B cell (primary cell): Measurements from ENCODE around the gene PTPN14. TPM values are rescaled to one million over a fixed set of nuclear protein-coding genes. Genes with fewer than 3 reads are reported as not detected.

Source experiments
- ATAC-seq: fragments of 200-7000 bp; cut with Tn5 transposase; one replicate; pipeline ENCODE4 v1.10.0; 2021; ENCODE audit warnings: low read depth, mild to moderate bottlenecking, moderate number of reproducible peaks, moderate library complexity
- CTCF ChIA-PET: fragments of 350-600 bp; sonication (Branson Sonifier 250); formaldehyde crosslinking; loops from one replicate; lab custom pipeline; 2021; ENCODE audit warnings: antibody characterized with exemption, inconsistent platforms; lab: Charles Lee
- POLR2A ChIA-PET: fragments of 350-600 bp; sonication (Branson Sonifier 250); formaldehyde crosslinking; loops from one replicate; lab custom pipeline; 2021; ENCODE audit warnings: antibody characterized with exemption; lab: Charles Lee
- DNase-seq: peaks from one replicate; pipeline ENCODE4 v3.0.0; 2013
- H2AFZ ChIP-seq: 2 replicates; pipeline ENCODE4 v1.6.1; 2012; ENCODE audit warnings: mild to moderate bottlenecking, low read depth, low read length; ENCODE audit not compliant: insufficient read depth, poor library complexity, severe bottlenecking
- H3K27ac ChIP-seq, 2 donors: 1 replicate in 1 of 2; 2 replicates in 1 of 2; pipeline ENCODE4 v1.5.1; 2012 to 2013; ENCODE audit warnings: low read length in 2 of 2, mild to moderate bottlenecking in 2 of 2, moderate library complexity in 1 of 2
- H3K27me3 ChIP-seq, 4 experiments: fragments of 200-600 bp in 1 of 4; sonication (generic) in 1 of 4; replicated peaks in 1 of 4; 1 replicate in 2 of 4; 2 replicates in 2 of 4; pipeline versions ENCODE4 v1.6.1 to v1.7.0; 2013 to 2016; ENCODE audit warnings: low read length in 3 of 4, mild to moderate bottlenecking in 2 of 4, mixed read lengths in 1 of 4, moderate library complexity in 1 of 4; ENCODE audit not compliant: insufficient read depth in 4 of 4, control insufficient read depth in 3 of 4; ENCODE audit errors: control extremely low read depth in 1 of 4
- H3K36me3 ChIP-seq, 2 experiments: replicated peaks in 1 of 2; 1 replicate in 1 of 2; 2 replicates in 1 of 2; pipeline versions ENCODE4 v1.6.1 to v1.7.1; 2013; ENCODE audit warnings: low read length in 1 of 2; ENCODE audit not compliant: insufficient read depth in 2 of 2, control insufficient read depth in 1 of 2; ENCODE audit errors: control extremely low read depth in 1 of 2, extremely low read depth in 1 of 2
- H3K4me1 ChIP-seq, 2 donors: fragments of 200-600 bp in 1 of 2; sonication (generic) in 1 of 2; 1 replicate in 1 of 2; 2 replicates in 1 of 2; pipeline versions ENCODE4 v1.5.1 to v1.6.1; 2013 to 2017; ENCODE audit warnings: low read length in 2 of 2; ENCODE audit not compliant: control insufficient read depth in 2 of 2, insufficient read depth in 2 of 2
- H3K4me2 ChIP-seq: replicated peaks from 2 replicates; pipeline ENCODE3; 2012; ENCODE audit warnings: mild to moderate bottlenecking, low read depth, low read length; ENCODE audit not compliant: poor library complexity, severe bottlenecking
- H3K4me3 ChIP-seq, 5 experiments: fragments of 200-600 bp in 1 of 5; sonication (generic) in 1 of 5; 1 replicate in 3 of 5; 2 replicates in 2 of 5; pipeline versions ENCODE4 v1.5.1 to v1.7.0; 2011 to 2016; ENCODE audit warnings: low read length in 4 of 5, mild to moderate bottlenecking in 4 of 5, low read depth in 2 of 5, control low read depth in 1 of 5, moderate library complexity in 1 of 5; ENCODE audit not compliant: insufficient read depth in 1 of 5; ENCODE audit errors: control extremely low read depth in 1 of 5, extremely low read depth in 1 of 5
- H3K79me2 ChIP-seq: fragments of 200-600 bp; sonication (generic); one replicate; pipeline ENCODE4 v1.6.0; 2016; ENCODE audit warnings: low read length; ENCODE audit not compliant: control insufficient read depth, insufficient read depth
- H3K9ac ChIP-seq: fragments of 200-600 bp; sonication (generic); 2 replicates; pipeline ENCODE4 v1.6.1; 2017; ENCODE audit warnings: mild to moderate bottlenecking, low read length, moderate library complexity
- H3K9me3 ChIP-seq, 3 donors: one replicate each; pipeline versions ENCODE4 v1.6.1 to v1.7.1; 2013; ENCODE audit warnings: low read length in 2 of 3; ENCODE audit not compliant: control insufficient read depth in 2 of 3, insufficient read depth in 1 of 3; ENCODE audit errors: control extremely low read depth in 1 of 3
- H4K20me1 ChIP-seq: 2 replicates; pipeline ENCODE4 v1.6.0; 2012; ENCODE audit warnings: mild to moderate bottlenecking, low read length; ENCODE audit not compliant: insufficient read depth, control insufficient read depth, poor library complexity, severe bottlenecking
- H3K27ac Mint-ChIP-seq: one replicate; pipeline ENCODE4 v1.8.0; 2021; ENCODE audit warnings: mixed read lengths
- H3K27me3 Mint-ChIP-seq: one replicate; pipeline ENCODE4 v1.8.0; 2021; ENCODE audit warnings: mixed read lengths
- H3K4me1 Mint-ChIP-seq: one replicate; pipeline ENCODE4 v1.8.0; 2021; ENCODE audit warnings: mixed read lengths
- H3K4me3 Mint-ChIP-seq: one replicate; pipeline ENCODE4 v1.8.0; 2021; ENCODE audit warnings: mixed read lengths
- H3K9me3 Mint-ChIP-seq: one replicate; pipeline ENCODE4 v1.8.0; 2022; ENCODE audit warnings: mixed read lengths; ENCODE audit not compliant: insufficient read depth
- CTCF ChIP-seq: fragments of 200-600 bp; IDR thresholded peaks from one replicate; pipeline ENCODE4 v1.8.0; 2022; ENCODE audit warnings: antibody characterized with exemption, mild to moderate bottlenecking
- EZH2 ChIP-seq: IDR thresholded peaks from 2 replicates; pipeline ENCODE4 v1.6.1; 2012; ENCODE audit warnings: borderline replicate concordance, low read depth, mild to moderate bottlenecking, moderate library complexity, low read length; ENCODE audit not compliant: insufficient read depth, poor library complexity, severe bottlenecking
- WGBS: methylation state at CpG from one replicate; pipeline ENCODE4 v1.1.5; 2013; ENCODE audit warnings: missing lambda C conversion rate; ENCODE audit not compliant: insufficient coverage; 5-methylcytosine and 5-hydroxymethylcytosine counted together
- intact Hi-C: fragments of 100-400 bp; cut with micrococcal nuclease; formaldehyde crosslinking; loops from one replicate; pipeline ENCODE4 v1.10.0; 2022
- polyA plus RNA-seq: library from polyadenylated mRNA; depleted of rRNA; stranded (reverse); fragments of >200 nt; gene quantifications from 2 replicates; pipeline ENCODE4 v1.2.3, GENCODE V29; 2012
- total RNA-seq, 2 donors: library from RNA; stranded (reverse); fragments of 120-200 nt in 1 of 2; gene quantifications; 1 replicate in 1 of 2; 2 replicates in 1 of 2; pipeline versions ENCODE4 v1.2.3 to v1.2.4, GENCODE V29; 2013 to 2022

PTPN14 gene
- total and polyA plus RNA-seq, 2 donors (not counting 1 experiment from before 2014, with no cell fraction given) = under 0.01 TPM; not detected in 1

GRCh38 chr1:214380986-214381695 lies 170.3 kb downstream of the PTPN14 start:
- DNase-seq = no peak
- intact Hi-C loops = no loop called here
- Histone ChIP-seq H3K4me2 (no peak overlapping the region), H2AFZ (no peak overlapping the region), H3K9ac (no peak overlapping the region), H3K36me3 (no peaks in the 10 kb centered on the region), H3K27ac (no peak overlapping the region), H3K9me3 (no peaks in the 10 kb centered on the region), H3K4me3 (no peak overlapping the region), H3K4me1 (no peaks in the 10 kb centered on the region), H3K27me3 (no peaks in the 10 kb centered on the region), H3K79me2 (no peaks in the 10 kb centered on the region), H4K20me1 (no peaks in the 10 kb centered on the region)
- H3K27ac Mint-ChIP-seq = no peak overlapping the region
- no peak overlapping the region for H3K4me3 Mint-ChIP-seq
- no peaks in the 10 kb centered on the region for H3K4me1 Mint-ChIP-seq
- no peaks in the 10 kb centered on the region for H3K9me3 Mint-ChIP-seq
- POLR2A ChIA-PET = no interaction called here
- 86% methylated on average over 1 of the region's 1 CpG for WGBS
- no peaks in the 10 kb centered on the region for H3K27me3 Mint-ChIP-seq
- CTCF ChIA-PET = no interaction called here
- TF ChIP-seq EZH2 (no peak), CTCF (no peak)
- ATAC-seq = no peak

- Histone ChIP-seq H3K36me3 (no peaks in the 10 kb centered on the region), H3K4me2 (no peak overlapping the region), H3K27ac (no peak overlapping the region), H2AFZ (no peak overlapping the region), H3K4me3 (no peak overlapping the region), H4K20me1 (no peaks in the 10 kb centered on the region), H3K4me1 (no peaks in the 10 kb centered on the region), H3K27me3 (no peaks in the 10 kb centered on the region), H3K9ac (no peak overlapping the region), H3K79me2 (no peaks in the 10 kb centered on the region), H3K9me3 (no peaks in the 10 kb centered on the region)
- intact Hi-C loops = no loop called here
- DNase-seq (no peak), ATAC-seq (no peak)
- ChIA-PET CTCF (no interaction called here), POLR2A (no interaction called here)
- no peak for TF ChIP-seq CTCF
- no peak for TF ChIP-seq EZH2
- no peaks in the 10 kb centered on the region for H3K4me1 Mint-ChIP-seq
- H3K27me3 Mint-ChIP-seq = no peaks in the 10 kb centered on the region
- no peaks in the 10 kb centered on the region for H3K9me3 Mint-ChIP-seq
- no peak overlapping the region for H3K27ac Mint-ChIP-seq
- 81% methylated on average over 3 of the region's 3 CpGs for WGBS
- no peak overlapping the region for H3K4me3 Mint-ChIP-seq
These were observed 171.0 kb downstream of the PTPN14 start for GRCh38 chr1:214380396-214380795.
